Gastroesophageal sphincter (tissue), 2 donors: ENCODE measurements around the gene TIGD2.

Source experiments
- POLR2A ChIP-seq, 2 donors: fragments of 450-650 bp; IDR thresholded peaks; one replicate each; pipeline ENCODE4 v1.6.1; 2017; ENCODE audit warnings: antibody characterized with exemption in 2 of 2, mild to moderate bottlenecking in 2 of 2, moderate library complexity in 1 of 2
- POLR2AphosphoS5 ChIP-seq: sonication (generic); formaldehyde crosslinking; IDR thresholded peaks from one replicate; pipeline ENCODE4 v1.6.1; 2017; ENCODE audit warnings: antibody characterized with exemption

GRCh38 chr4:89108091-89108490, 3.2 kb upstream of the TIGD2 start:
- TF ChIP-seq POLR2A (IDR thresholded peaks at IDR 0.05) (no peak), POLR2AphosphoS5 (no peak)
